ENCODE data around the gene NTM.
A peak's percentile ranks its signal among the peaks of the same experiment; 100 is the strongest.

Gene NTM

DNA sequence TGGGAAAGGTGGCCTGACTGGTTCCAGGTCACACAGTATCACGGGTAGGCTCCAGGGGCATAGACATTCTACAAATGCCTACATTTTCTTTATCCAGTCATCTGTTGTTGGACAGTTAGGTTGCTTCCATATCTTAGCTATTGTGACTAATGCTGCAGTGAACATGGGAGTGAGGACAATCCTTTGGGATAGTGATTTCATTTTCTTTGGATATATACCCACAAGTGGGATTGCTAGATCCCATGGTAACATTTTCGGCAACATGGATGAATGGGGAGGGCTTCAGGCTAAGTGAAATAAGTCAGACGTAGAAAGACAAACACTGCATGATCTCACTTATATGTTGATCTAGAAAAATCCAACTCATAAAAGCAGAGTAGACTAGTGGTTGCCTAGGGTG, 744.3 kb downstream of the NTM start:
- no peak for DNase-seq (ENCODE audit: low spot score)

DNA sequence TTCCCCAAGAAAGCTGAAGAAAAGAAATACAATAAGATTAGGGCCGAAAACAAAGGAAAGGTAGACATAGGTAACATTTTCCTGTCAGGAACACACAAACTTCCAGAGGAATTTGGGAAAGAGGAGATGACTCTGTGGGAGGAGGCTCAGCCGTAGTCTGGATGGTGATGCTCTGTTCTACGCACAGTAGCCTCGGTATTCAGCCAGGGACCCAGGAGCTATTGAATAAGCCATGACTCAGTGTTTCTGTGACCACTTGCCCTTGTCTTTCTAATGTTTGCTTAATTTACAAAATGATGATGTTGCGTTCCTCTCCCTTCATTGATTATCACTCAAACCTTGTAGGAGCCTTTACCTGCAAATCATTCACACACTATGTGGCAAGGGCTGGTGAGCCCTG, 745.0 kb downstream of the NTM start:
- DNase-seq (ENCODE audit: low spot score): no peak

DNA sequence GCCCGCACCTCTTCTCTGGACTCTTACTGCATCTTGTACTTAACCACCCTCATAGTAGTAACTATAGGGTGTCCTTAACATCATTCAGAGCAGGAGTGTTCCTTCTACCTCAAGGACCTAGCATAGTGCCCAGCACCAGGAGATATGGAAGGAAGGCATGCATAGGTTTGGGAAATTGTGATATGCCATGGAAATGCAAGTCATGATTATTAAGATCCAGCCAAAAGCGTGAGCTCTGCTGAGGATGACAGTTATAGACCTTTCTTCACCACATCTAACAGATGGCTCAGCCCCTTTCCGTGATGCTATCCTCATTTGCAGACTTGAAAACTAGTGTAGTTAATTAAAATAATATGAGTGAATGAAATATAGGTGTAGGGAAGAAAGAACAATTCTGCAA, 746.1 kb downstream of the NTM start:
- no peak for DNase-seq (ENCODE audit: low spot score)

- DNase-seq (ENCODE audit: low spot score): no peak
Observed at GRCh38 chr11:132118661-132119060, 748.2 kb downstream of the NTM start.

DNA sequence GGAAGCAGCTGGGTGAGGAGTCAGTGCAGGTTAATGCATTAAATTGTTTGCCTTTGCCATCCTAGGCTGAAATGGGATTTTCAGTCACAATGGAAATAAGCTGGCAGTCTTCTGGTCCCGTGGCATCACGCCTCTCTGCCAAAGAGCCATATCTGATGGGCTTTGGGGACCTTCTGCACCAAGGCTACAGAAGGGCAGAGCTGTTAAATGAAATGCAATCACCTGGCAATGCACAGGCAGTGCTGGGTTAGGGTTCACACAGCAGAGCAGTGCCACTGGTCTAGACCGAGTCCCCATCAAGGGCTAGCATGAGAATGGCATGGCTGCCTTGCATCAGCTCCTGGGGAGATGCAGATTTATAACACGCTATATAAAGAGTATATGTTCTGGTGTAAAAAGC, 749.2 kb downstream of the NTM start:
- no peak for DNase-seq (ENCODE audit: low spot score)

DNA sequence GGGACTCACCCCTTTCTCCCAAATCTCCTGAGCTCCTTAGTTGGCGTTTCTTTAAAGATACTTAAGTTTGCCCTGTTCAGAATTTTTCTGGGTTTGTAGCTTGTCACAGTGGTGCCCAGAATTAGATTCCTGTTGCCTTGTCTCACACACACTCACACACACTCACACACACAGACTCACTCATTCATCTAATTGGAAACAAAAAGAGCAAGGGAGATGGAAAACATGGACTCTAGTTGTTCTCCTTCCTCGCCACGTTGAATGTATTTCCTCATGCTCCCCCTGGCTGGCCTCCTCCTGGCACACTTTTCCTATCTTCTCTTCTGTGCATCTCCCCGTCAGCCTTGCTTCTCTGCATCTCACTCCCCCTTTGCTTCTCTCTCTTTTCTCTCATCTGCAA, 752.3 kb downstream of the NTM start:
- no peak for DNase-seq (ENCODE audit: low spot score)

- no peak for DNase-seq (ENCODE audit: low spot score)
Observed at GRCh38 chr11:132123449-132123848, 753.0 kb downstream of the NTM start.

DNA sequence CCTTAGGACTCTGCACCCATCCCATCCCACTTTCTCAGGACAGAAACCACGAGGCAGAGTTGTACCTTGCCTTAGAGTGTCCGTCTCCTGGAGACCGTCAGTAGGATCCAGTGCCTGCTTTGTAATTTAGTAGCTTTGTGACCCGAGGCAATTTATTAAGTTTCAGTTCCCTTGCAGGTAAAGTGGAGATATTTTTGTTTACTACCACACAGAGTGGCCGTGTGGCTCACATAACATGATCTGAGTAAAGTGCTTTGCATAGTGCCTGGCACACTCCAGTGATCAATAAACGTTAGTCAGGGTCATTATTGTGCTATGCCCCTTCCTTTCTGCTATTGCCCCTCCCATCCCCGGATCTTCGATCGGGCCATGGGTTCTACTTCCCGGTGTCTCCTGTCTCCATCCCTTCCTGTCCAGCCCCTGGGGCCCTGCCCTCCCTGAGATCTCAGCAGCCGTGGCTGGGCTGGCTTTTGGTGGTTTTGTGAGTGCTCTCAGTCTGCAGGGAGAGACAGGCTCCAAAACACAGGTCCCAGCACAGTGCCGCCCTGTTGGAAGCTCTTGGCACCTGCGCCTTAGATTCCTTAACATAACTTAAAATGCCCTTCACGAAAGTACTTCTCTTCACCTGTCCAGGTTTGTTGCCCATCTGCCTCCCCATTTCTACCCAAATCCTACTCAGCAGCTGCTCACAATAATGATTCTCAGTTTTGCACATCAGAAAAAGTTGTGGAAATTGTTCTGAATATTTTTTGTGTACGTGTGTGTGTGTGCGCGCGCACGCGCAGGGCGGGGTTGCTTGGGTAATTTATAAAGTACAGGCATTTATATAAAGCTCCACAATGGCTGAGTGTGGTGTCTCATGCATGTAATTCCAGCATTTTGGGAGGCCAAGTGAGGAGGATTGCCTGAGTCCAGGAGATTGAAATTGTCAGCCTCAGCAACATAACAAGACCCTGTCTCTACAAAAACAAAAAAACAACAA, 753.7 kb downstream of the NTM start:
- peak; percentile 10 for DNase-seq (ENCODE audit: low spot score)

GRCh38 chr11:132125988-132126871, 755.8 kb downstream of the NTM start:
- DNase-seq (ENCODE audit: low spot score): peak; percentile 14

DNA sequence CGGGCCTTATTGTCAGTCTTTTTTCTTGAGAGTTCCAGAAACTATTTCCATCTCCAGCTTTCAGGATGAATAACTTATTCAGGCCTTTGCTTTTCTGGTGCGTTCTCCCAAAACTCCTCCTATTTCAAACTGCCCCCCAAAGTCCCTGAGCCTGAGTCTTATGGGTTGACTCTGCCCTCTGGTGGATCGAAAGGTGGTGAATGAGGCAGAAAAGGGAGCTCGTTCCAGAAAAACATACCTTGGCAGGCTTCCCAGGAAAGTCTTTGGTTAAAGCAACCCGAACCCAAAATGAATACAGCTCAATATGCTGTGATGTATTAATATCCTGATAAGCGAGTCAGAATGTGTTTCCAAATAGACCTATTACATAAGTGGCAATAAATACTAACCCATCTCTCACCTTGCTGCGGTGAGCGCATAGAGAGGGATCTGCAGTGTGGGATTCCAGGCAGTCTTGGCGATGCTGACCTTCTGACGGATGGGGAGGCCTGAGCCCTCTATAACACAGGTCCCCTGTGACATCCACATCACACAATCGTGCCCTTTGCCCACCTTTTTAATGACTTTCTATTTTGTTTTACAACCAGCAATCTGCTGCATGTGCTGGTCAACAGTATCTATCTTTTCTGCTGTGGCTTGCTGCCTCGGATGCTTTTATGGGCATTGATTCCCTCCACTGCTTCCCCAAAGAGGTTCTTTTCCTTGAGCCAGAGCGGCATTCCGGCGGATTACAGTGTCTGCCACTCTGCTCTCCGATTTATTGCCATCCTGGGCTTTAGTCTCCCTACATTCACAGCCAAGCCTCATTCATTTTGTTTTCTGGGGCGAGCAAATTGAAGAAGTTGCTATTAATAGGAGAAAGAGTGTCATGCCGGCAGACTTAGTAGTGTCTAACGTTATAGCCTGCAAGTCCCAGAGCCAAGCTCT, 756.8 kb downstream of the NTM start:
- peak; percentile 14 for DNase-seq (ENCODE audit: low spot score)

DNA sequence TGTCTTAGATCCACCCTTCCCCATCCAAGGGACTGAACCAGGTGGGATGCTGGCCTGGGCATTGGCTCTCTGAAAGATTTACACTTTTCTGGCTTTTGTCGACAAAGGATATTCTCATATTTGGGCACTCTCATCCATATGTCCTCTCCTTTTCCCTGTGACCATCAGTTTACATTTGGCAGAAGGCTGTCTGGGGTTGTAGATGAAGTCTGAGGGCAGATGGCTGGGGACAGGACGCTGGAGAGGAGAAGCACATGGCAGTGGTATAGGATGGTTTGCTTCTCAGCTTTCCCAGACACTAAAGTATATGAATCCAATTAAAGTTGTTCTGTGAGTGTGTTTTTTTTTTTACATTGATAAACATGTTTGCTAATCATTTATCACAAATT, 757.5 kb downstream of the NTM start:
- no peak for DNase-seq (ENCODE audit: low spot score)

GRCh38 chr11:132131047-132131446, 760.6 kb downstream of the NTM start:
- no peak for DNase-seq (ENCODE audit: low spot score)

- DNase-seq (ENCODE audit: low spot score): no peak
Observed at GRCh38 chr11:132131961-132132360, 761.5 kb downstream of the NTM start.

DNA sequence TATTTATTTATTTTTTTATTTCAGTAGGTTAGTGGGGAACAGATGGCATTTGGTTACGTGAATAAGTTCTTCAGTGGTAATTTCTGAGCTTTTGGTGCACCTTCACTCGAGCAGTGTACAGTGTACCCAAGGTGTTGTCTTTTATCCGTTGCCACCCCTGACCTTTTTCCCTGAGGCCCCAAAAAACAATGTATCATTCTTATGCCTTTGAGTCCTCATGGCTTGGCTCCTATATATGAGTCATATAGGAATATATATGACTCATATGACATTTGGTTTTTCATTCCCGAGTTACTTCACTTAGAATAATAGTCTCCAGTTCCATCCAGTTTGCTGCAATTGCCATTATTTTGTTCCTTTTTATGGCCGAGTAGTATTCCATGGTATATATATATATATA, 763.9 kb downstream of the NTM start:
- no peak for DNase-seq (ENCODE audit: low spot score)

DNA sequence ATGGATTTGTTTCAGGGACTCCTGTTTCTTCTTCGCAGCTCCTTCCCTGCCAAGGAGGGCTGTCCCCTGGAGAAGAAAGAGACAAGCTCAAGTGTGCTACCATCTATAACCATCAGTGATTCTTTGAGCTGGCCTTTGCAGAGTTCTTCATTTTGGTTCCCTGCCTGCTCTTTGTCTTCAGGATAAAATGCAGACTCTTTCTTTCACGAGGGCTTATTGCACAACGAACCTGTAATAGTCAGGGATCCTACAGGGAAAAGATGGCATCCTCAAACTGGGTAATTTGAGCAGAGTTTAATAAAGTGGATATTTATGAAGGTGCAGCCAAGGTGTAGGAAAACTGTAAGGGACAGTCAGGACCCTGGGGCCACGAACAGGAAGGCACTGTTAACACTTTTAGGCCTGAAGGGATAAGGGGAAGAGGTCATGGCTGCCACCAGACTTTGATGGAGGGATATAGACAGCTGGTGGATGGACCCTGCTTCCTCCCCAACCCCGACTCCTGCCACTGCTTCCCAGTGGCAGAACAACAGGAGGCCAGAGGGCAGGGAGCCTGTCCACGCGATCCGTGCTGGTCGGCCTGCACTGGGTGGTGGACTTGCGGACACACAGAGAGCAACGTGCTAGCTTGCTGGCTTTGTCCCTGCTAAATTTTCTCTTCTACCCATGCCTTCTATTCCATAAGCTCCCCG, 767.0 kb downstream of the NTM start:
- no peak for DNase-seq (ENCODE audit: low spot score)

GRCh38 chr11:132137981-132138313, 767.5 kb downstream of the NTM start:
- no peak for DNase-seq (ENCODE audit: low spot score)

DNA sequence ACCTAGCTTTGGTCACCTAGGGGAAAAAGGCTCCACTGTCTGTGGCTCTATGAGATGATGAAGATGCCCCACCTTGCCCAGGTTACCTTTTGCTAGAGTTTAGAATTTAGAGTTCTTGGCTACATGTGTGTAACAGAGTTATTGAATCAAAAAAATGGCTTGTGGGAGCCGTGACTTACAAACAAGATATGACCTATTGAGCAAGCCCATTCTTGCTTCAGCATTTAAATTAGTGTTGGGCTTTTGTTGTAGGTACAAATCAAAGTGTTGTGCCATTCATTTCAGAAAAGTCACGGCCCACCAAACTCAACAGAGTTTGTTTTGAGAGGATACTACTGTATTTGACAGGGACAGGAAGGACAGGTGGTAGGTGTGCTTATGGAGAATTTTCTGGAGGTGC, 768.8 kb downstream of the NTM start:
- DNase-seq (ENCODE audit: low spot score): no peak

- no peak for DNase-seq (ENCODE audit: low spot score)
Observed at GRCh38 chr11:132140056-132140455, 769.6 kb downstream of the NTM start.

DNA sequence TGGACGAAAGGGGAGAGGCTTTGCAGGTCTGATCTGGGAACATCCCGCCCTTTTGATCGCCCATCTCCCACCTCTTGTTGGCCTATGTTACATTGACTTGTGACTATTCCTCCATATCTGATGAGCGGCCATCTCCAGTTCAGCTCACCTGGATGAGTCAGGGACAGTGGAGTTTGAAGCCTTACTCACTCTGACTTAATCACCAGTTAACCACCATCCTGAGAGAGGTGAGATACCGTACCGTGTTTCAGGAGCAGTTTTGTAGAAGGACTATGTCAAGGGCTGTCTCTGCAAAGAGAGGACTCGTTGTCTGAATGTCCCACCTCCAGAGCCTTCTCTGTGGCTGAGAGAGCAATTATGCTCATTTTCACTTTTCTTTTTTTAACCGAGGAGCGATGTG, 771.7 kb downstream of the NTM start:
- DNase-seq (ENCODE audit: low spot score): no peak

DNA sequence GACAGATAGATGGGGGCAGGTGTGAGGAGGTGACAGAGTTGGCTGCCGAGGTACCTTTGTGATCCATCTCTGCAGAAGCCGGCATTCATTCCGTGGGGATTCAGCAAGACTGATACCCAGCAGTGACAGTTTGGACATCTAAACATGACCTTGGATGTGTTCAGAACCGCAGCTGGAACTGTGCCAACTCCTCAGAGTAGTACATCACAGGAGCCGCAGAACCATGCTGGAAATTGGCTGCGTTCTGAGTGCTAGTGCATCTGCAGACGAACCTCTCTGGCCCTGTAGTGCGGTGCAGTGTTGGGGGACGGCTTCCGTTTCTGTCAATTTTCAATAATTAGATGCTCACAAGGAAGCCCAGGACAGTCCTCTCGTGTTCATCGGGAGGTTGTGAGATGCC, 772.1 kb downstream of the NTM start:
- no peak for DNase-seq (ENCODE audit: low spot score)

DNA sequence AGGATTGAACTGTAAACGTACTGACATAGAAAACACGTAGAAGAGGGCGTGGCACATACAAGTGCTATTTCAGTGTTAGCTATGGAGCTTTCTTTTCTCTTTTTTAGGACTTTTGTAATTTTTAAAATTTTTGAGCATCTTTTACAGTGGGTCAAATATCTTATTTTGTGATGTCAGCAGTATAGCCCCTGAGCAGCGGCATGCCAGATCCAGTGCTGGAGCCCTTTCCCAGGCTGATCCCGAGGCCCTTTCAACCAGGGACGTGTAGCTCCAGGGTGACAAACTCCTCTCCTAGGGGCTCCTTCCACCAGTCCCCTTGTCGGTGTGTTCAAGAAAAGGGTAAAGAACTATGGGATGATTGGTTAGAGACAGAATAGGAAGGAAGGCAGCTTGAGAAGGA, 777.0 kb downstream of the NTM start:
- DNase-seq (ENCODE audit: low spot score): no peak
